Natural killer cell treated with Interleukin-12 subunit alpha and Interleukin-12 subunit beta and Interleukin-15 and Interleukin-18, amount 100 ng/mL, for 72 hours (primary cell): ENCODE measurements around the gene EFL1. TPM values are rescaled to one million over a fixed set of nuclear protein-coding genes. Genes with fewer than 3 reads are reported as not detected.
A peak's percentile ranks its signal among the peaks of the same experiment; 100 is the strongest.

Experiments used
- ATAC-seq, 2 donors: fragments of 150-1000 bp; cut with Tn5 transposase in 1 of 2; sonication (Bioruptor Pico), chemical (Tn5 transposase) in 1 of 2; 2 replicates each; pipeline ENCODE4 v1.10.0; 2021
- DNase-seq: peaks from one replicate; pipeline ENCODE4 v3.0.0; 2022; ENCODE audit warnings: low spot score
- H3K27ac Mint-ChIP-seq, 2 donors: 1 replicate in 1 of 2; 2 replicates in 1 of 2; pipeline ENCODE4 v1.8.0; 2022; ENCODE audit warnings: mixed read lengths in 2 of 2, mild to moderate bottlenecking in 1 of 2, moderate library complexity in 1 of 2
- H3K27me3 Mint-ChIP-seq, 2 donors: 1 replicate in 1 of 2; 2 replicates in 1 of 2; pipeline ENCODE4 v1.8.0; 2022; ENCODE audit warnings: mixed read lengths in 2 of 2
- H3K36me3 Mint-ChIP-seq: one replicate; pipeline ENCODE4 v1.8.0; 2022; ENCODE audit warnings: mixed read lengths
- H3K4me1 Mint-ChIP-seq, 2 donors: 1 replicate in 1 of 2; 2 replicates in 1 of 2; pipeline ENCODE4 v1.8.0; 2022; ENCODE audit warnings: low read depth in 2 of 2, mixed read lengths in 2 of 2, mild to moderate bottlenecking in 1 of 2
- H3K4me3 Mint-ChIP-seq: one replicate; pipeline ENCODE4 v1.8.0; 2022; ENCODE audit warnings: mixed read lengths
- H3K9me3 Mint-ChIP-seq: 2 replicates; pipeline ENCODE4 v1.8.0; 2022; ENCODE audit warnings: mixed read lengths
- total RNA-seq, 2 donors: library from RNA; stranded (reverse); gene quantifications; one replicate each; pipeline ENCODE4 v1.2.3, GENCODE V29; 2022

The EFL1 gene
- total RNA-seq, 2 donors from 2014 or later = 23.4 to 35.6 TPM

GRCh38 chr15:82129149-82129692 lies 133.3 kb downstream of the EFL1 start:
- ATAC-seq (no peak), DNase-seq (no peak)
- Mint-ChIP-seq H3K27me3 (no peaks in the 10 kb centered on the region), H3K4me3 (no peak overlapping the region), H3K27ac (no peak overlapping the region), H3K36me3 (peaks cover 15% of the 10 kb centered on the region), H3K4me1 (peaks cover 11 to 14% of the 10 kb centered on the region in 2 donors), H3K9me3 (no peaks in the 10 kb centered on the region)

GRCh38 chr15:82128401-82129148 lies 134.0 kb downstream of the EFL1 start:
- no peaks in the 10 kb centered on the region for H3K9me3 Mint-ChIP-seq
- H3K27me3 Mint-ChIP-seq = no peaks in the 10 kb centered on the region
- no peak overlapping the region for H3K27ac Mint-ChIP-seq
- H3K4me1 Mint-ChIP-seq = peaks cover 11 to 14% of the 10 kb centered on the region in 2 donors
- H3K36me3 Mint-ChIP-seq = peaks cover 15% of the 10 kb centered on the region
- no peak overlapping the region for H3K4me3 Mint-ChIP-seq
- ATAC-seq (peak; percentile 76 to 82), DNase-seq (no peak)

- no peak for ATAC-seq
- H3K4me1 Mint-ChIP-seq = peaks cover 11 to 14% of the 10 kb centered on the region in 2 donors
- DNase-seq = no peak
- no peaks in the 10 kb centered on the region for H3K9me3 Mint-ChIP-seq
- no peaks in the 10 kb centered on the region for H3K27me3 Mint-ChIP-seq
- H3K27ac Mint-ChIP-seq = no peak overlapping the region
- H3K4me3 Mint-ChIP-seq = no peak overlapping the region
- peaks cover 15% of the 10 kb centered on the region for H3K36me3 Mint-ChIP-seq
Observed at GRCh38 chr15:82127581-82127980, 135.0 kb downstream of the EFL1 start.

- no peak overlapping the region for H3K27ac Mint-ChIP-seq
- no peak overlapping the region for H3K4me3 Mint-ChIP-seq
- H3K36me3 Mint-ChIP-seq = peaks cover 11% of the 10 kb centered on the region
- ATAC-seq (no peak), DNase-seq (no peak)
- H3K9me3 Mint-ChIP-seq = no peaks in the 10 kb centered on the region
- no peaks in the 10 kb centered on the region for H3K27me3 Mint-ChIP-seq
- H3K4me1 Mint-ChIP-seq = peaks cover 11 to 14% of the 10 kb centered on the region in 2 donors
Observed at GRCh38 chr15:82126346-82126745, 136.2 kb downstream of the EFL1 start.

- Mint-ChIP-seq H3K4me1 (peaks cover 8 to 14% of the 10 kb centered on the region in 2 donors), H3K27me3 (no peaks in the 10 kb centered on the region), H3K9me3 (no peaks in the 10 kb centered on the region), H3K27ac (no peak overlapping the region), H3K36me3 (peaks cover 5% of the 10 kb centered on the region), H3K4me3 (no peak overlapping the region)
- no peak for DNase-seq
- ATAC-seq = no peak
Observed at GRCh38 chr15:82124331-82125263, 137.9 kb downstream of the EFL1 start.

- ATAC-seq (no peak), DNase-seq (no peak)
- H3K27me3 Mint-ChIP-seq = no peaks in the 10 kb centered on the region
- peaks cover 0 to 5% of the 10 kb centered on the region in 2 donors for H3K4me1 Mint-ChIP-seq
- H3K36me3 Mint-ChIP-seq = peaks cover 5% of the 10 kb centered on the region
- H3K4me3 Mint-ChIP-seq = no peak overlapping the region
- no peaks in the 10 kb centered on the region for H3K9me3 Mint-ChIP-seq
- H3K27ac Mint-ChIP-seq = no peak overlapping the region
Observed at GRCh38 chr15:82122746-82123400, 139.7 kb downstream of the EFL1 start.

- Mint-ChIP-seq H3K9me3 (no peaks in the 10 kb centered on the region), H3K4me3 (no peak overlapping the region), H3K36me3 (no peaks in the 10 kb centered on the region), H3K27ac (no peak overlapping the region), H3K4me1 (peaks cover 0 to 3% of the 10 kb centered on the region in 2 donors), H3K27me3 (no peaks in the 10 kb centered on the region)
- ATAC-seq (no peak), DNase-seq (no peak)
Observed at GRCh38 chr15:82118040-82118439, 144.5 kb downstream of the EFL1 start.

- Mint-ChIP-seq H3K4me3 (no peak overlapping the region), H3K27ac (no peak overlapping the region), H3K27me3 (no peaks in the 10 kb centered on the region), H3K9me3 (no peaks in the 10 kb centered on the region), H3K36me3 (no peaks in the 10 kb centered on the region), H3K4me1 (peaks cover 0 to 3% of the 10 kb centered on the region in 2 donors)
- DNase-seq = no peak
- no peak for ATAC-seq
Observed at GRCh38 chr15:82117296-82117695, 145.2 kb downstream of the EFL1 start.

GRCh38 chr15:82114660-82115059 lies 147.9 kb downstream of the EFL1 start:
- no peaks in the 10 kb centered on the region for H3K36me3 Mint-ChIP-seq

GRCh38 chr15:82113106-82113715 lies 149.3 kb downstream of the EFL1 start:
- H3K4me3 Mint-ChIP-seq = no peak overlapping the region

More at GRCh38 chr15:82114660-82115059, 147.9 kb downstream of the EFL1 start:
- DNase-seq (no peak), ATAC-seq (no peak)
- Mint-ChIP-seq H3K4me1 (peaks cover 0 to 3% of the 10 kb centered on the region in 2 donors), H3K27ac (no peak overlapping the region), H3K9me3 (no peaks in the 10 kb centered on the region), H3K4me3 (no peak overlapping the region), H3K27me3 (no peaks in the 10 kb centered on the region)

GRCh38 chr15:82111918-82112317 lies 150.6 kb downstream of the EFL1 start:
- Mint-ChIP-seq H3K9me3 (no peaks in the 10 kb centered on the region), H3K36me3 (no peaks in the 10 kb centered on the region), H3K4me3 (no peak overlapping the region), H3K27me3 (no peaks in the 10 kb centered on the region), H3K27ac (no peak overlapping the region), H3K4me1 (peaks cover 0 to 10% of the 10 kb centered on the region in 2 donors)
- DNase-seq (no peak), ATAC-seq (no peak)

More at GRCh38 chr15:82113106-82113715, 149.3 kb downstream of the EFL1 start:
- ATAC-seq (no peak), DNase-seq (no peak)
- H3K27me3 Mint-ChIP-seq = no peaks in the 10 kb centered on the region
- no peaks in the 10 kb centered on the region for H3K9me3 Mint-ChIP-seq
- H3K4me1 Mint-ChIP-seq = peaks cover 0 to 10% of the 10 kb centered on the region in 2 donors
- no peak overlapping the region for H3K27ac Mint-ChIP-seq
- H3K36me3 Mint-ChIP-seq = no peaks in the 10 kb centered on the region

- Mint-ChIP-seq H3K4me1 (peaks cover 0 to 10% of the 10 kb centered on the region in 2 donors), H3K4me3 (no peak overlapping the region), H3K9me3 (no peaks in the 10 kb centered on the region), H3K27ac (no peak overlapping the region), H3K27me3 (no peaks in the 10 kb centered on the region), H3K36me3 (no peaks in the 10 kb centered on the region)
- DNase-seq (no peak), ATAC-seq (no peak)
Observed at GRCh38 chr15:82110144-82110543, 152.4 kb downstream of the EFL1 start.

- peak; percentile 71 for DNase-seq
- Mint-ChIP-seq H3K4me3 (no peak overlapping the region), H3K9me3 (no peaks in the 10 kb centered on the region), H3K27me3 (no peaks in the 10 kb centered on the region), H3K36me3 (no peaks in the 10 kb centered on the region), H3K4me1 (peaks cover 0 to 8% of the 10 kb centered on the region in 2 donors), H3K27ac (peak overlapping the region in 1 of 2 donors; percentile 72)
- peak; percentile 79 to 91 for ATAC-seq
Observed at GRCh38 chr15:82108489-82109078, 153.9 kb downstream of the EFL1 start.
